Endothelial cell (in vitro differentiated cells): ENCODE measurements around the gene ANGPT4. TPM values are rescaled to one million over a fixed set of nuclear protein-coding genes. Genes with fewer than 3 reads are reported as not detected.

ENCODE experiments used
- DNase-seq: peaks from one replicate; pipeline ENCODE4 v3.0.0; 2021; ENCODE audit warnings: low spot score
- H3K27ac Mint-ChIP-seq: one replicate; pipeline ENCODE4 v1.8.0; 2021; ENCODE audit warnings: mixed read lengths, inconsistent platforms; ENCODE audit not compliant: unreplicated experiment
- H3K27me3 Mint-ChIP-seq: one replicate; pipeline ENCODE4 v1.8.0; 2021; ENCODE audit warnings: mild to moderate bottlenecking, moderate library complexity, mixed read lengths, inconsistent platforms; ENCODE audit not compliant: unreplicated experiment
- H3K36me3 Mint-ChIP-seq: one replicate; pipeline ENCODE4 v1.8.0; 2021; ENCODE audit warnings: mild to moderate bottlenecking, low read depth, mixed read lengths, inconsistent platforms; ENCODE audit not compliant: unreplicated experiment
- H3K4me1 Mint-ChIP-seq: one replicate; pipeline ENCODE4 v1.8.0; 2021; ENCODE audit warnings: mild to moderate bottlenecking, mixed read lengths, inconsistent platforms; ENCODE audit not compliant: unreplicated experiment
- H3K4me3 Mint-ChIP-seq: one replicate; pipeline ENCODE4 v1.8.0; 2021; ENCODE audit warnings: mild to moderate bottlenecking, mixed read lengths, inconsistent platforms; ENCODE audit not compliant: unreplicated experiment
- H3K9me3 Mint-ChIP-seq: one replicate; pipeline ENCODE4 v1.8.0; 2021; ENCODE audit warnings: mixed read lengths, inconsistent platforms; ENCODE audit not compliant: unreplicated experiment
- total RNA-seq: library from RNA; stranded (reverse); fragmentation: NEBNext Ultra II Directional; extraction: Animal tissue kit (Norgen Biotek cat#: 25700); gene quantifications from one replicate; pipeline ENCODE4 v1.2.1, GENCODE V29; 2021; ENCODE audit not compliant: unreplicated experiment
- TF ChIP-seq, protein P1 (sequence below): fragments of 200-600 bp; sonication (generic); IDR thresholded peaks from one replicate; pipeline ENCODE4 v1.5.0; 2021; ENCODE audit warnings: antibody characterized with exemption; ENCODE audit not compliant: unreplicated experiment

ANGPT4 gene
- total RNA-seq, 1 donor from 2014 or later, result 0.51 TPM

DNA sequence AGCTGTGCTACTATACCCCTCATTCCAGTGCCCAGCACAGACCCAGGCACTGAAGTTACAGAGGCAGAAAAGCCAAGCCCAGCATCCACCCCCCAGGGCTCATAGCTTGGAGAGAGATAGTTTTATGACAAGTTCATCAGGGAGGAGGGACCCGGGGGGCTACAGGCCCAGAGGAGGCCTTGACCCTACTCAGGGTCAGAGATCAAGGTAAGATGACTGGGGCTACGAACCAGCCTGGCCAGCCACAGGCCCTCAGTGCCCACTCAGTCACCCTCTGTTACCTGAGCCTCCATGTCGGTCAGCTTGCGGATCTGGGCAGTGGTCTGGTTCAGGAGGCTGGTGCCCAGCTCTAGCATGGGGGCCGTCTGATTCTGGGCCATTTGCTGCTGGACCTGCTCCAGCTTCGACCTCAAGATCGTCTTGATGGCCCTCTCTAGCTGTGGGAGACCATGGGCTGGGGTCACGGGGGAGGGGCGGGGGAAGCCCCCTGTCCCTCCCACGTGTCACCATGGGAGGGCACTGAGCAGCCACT lies 26.1 kb downstream of the ANGPT4 start:
- H3K4me1 Mint-ChIP-seq, result no peaks in the 10 kb centered on the region
- no peak overlapping the region for H3K27ac Mint-ChIP-seq
- no peak overlapping the region for H3K4me3 Mint-ChIP-seq
- H3K27me3 Mint-ChIP-seq, result peaks cover 6% of the 10 kb centered on the region
- H3K9me3 Mint-ChIP-seq, result no peaks in the 10 kb centered on the region
- no peak for DNase-seq
- peaks cover 4% of the 10 kb centered on the region for H3K36me3 Mint-ChIP-seq
- TF ChIP-seq, protein P1, sequence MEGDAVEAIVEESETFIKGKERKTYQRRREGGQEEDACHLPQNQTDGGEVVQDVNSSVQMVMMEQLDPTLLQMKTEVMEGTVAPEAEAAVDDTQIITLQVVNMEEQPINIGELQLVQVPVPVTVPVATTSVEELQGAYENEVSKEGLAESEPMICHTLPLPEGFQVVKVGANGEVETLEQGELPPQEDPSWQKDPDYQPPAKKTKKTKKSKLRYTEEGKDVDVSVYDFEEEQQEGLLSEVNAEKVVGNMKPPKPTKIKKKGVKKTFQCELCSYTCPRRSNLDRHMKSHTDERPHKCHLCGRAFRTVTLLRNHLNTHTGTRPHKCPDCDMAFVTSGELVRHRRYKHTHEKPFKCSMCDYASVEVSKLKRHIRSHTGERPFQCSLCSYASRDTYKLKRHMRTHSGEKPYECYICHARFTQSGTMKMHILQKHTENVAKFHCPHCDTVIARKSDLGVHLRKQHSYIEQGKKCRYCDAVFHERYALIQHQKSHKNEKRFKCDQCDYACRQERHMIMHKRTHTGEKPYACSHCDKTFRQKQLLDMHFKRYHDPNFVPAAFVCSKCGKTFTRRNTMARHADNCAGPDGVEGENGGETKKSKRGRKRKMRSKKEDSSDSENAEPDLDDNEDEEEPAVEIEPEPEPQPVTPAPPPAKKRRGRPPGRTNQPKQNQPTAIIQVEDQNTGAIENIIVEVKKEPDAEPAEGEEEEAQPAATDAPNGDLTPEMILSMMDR, result no peak

DNA sequence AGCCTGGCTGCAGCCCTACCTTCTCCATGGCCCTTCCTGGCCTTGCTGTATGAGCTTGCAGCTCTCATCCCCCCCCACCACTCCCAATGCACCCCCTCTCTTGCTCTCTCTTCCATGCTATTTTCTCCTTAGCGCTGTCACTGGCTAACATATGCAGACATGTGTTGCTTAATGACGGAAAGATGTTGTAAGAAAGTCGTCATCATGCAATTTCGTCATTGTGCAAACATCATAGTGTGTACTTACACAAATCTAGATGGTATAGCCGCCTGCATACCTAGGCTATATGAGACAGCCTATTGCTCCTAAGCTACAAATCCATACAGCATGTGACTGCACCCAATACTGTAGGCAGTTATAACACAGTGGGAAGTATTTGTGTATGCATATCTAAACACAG lies 27.0 kb downstream of the ANGPT4 start:
- H3K4me1 Mint-ChIP-seq, result no peaks in the 10 kb centered on the region
- peaks cover 6% of the 10 kb centered on the region for H3K27me3 Mint-ChIP-seq
- TF ChIP-seq, protein P1, result no peak
- no peak overlapping the region for H3K27ac Mint-ChIP-seq
- no peaks in the 10 kb centered on the region for H3K9me3 Mint-ChIP-seq
- peaks cover 4% of the 10 kb centered on the region for H3K36me3 Mint-ChIP-seq
- no peak overlapping the region for H3K4me3 Mint-ChIP-seq
- no peak for DNase-seq

DNA sequence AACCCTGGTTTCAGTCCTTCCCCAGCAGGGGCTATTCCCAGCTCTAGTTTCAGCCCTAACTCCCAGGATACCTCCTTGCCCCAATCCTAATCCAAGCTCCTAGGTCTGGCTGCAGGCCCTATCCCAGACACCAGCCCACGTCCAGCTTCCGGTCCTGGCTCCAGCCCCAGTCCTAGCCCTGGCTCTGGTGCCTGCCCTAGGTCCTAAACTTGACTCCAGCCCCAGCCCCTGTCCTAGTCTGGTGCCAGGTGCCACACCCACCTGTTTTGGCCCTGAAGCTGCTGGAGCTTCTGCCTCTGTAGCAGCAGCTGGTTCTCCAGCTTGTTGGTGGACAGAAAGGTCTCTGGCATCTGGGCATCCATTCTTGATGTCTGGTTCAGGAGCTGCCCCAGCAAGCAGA lies 28.1 kb downstream of the ANGPT4 start:
- Mint-ChIP-seq H3K27ac (no peak overlapping the region), H3K36me3 (peaks cover 4% of the 10 kb centered on the region), H3K9me3 (no peaks in the 10 kb centered on the region), H3K27me3 (peaks cover 6% of the 10 kb centered on the region), H3K4me1 (no peaks in the 10 kb centered on the region), H3K4me3 (no peak overlapping the region)
- DNase-seq, result no peak
- TF ChIP-seq, protein P1, result no peak

DNA sequence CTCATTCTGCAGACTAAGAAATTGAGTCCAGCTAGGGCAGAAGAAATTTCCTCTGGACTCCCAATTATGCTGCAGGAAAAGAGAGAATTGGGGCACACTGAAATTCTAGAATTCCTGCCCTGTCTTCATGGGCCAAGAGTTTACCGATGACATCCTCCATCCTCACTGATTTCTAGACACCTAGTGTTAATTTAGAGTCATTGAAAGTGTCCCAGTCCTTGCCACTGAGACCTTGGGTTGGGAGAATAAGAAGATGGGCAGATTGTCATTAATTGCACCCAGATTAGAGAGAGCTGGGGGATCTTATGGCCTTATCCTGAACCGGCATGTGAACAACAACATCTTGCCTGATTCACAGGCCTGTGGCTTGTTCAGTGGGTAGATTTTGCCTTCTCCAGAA lies 29.0 kb downstream of the ANGPT4 start:
- Mint-ChIP-seq H3K27me3 (peaks cover 4% of the 10 kb centered on the region), H3K36me3 (peaks cover 3% of the 10 kb centered on the region), H3K27ac (no peak overlapping the region), H3K4me3 (no peak overlapping the region), H3K4me1 (no peaks in the 10 kb centered on the region), H3K9me3 (no peaks in the 10 kb centered on the region)
- DNase-seq, result no peak
- TF ChIP-seq, protein P1, result no peak

DNA sequence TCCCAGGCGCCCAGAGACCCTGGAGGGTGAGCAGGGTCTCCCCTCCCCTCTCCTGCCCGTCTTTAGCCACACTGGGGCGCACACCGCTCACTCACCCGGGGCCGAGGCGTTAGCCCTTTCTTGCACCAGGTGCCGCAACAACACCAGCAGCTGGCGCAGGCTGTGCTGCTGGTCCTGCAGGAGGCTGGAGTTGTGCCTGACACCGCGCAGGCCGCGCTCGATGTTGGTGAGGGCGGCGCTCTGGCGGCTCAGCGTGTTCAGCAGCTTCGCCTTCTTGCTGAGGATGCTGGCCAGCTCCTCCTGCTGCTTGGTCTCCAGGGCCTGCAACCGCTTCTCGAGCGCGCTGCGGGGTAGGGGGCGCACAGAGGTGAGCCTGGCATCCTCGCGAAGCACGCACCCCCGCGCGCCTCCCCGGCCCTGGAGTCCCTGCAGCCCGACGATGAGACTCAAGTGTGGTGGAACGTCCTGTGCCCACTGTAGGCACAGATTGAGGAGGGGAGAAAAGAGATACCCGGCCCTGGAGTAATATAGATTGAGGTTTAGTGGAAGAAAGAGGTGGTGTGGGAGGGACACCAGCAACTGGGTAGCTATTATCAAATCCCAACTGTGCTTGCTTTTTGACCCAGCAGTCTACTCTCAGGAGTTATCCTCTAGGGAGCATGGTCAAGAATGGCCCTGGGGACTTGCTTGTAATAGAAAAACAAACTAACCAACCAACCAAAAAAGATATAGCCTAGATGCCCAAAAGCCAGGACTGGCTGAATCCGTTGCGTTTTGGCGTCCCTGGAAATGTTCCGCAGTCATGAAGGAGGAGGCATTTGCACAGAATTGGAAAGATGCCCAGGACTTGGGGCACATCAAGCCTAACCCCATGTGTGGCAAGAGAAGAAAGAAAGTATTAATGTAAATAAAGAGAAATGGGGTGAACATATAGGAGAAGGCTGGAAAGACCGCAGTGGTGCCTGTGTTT lies 30.9 kb downstream of the ANGPT4 start:
- Mint-ChIP-seq H3K4me1 (no peaks in the 10 kb centered on the region), H3K27ac (no peak overlapping the region), H3K4me3 (no peak overlapping the region), H3K9me3 (no peaks in the 10 kb centered on the region), H3K27me3 (peaks cover 2% of the 10 kb centered on the region), H3K36me3 (no peaks in the 10 kb centered on the region)
- TF ChIP-seq, protein P1, result no peak
- peak; percentile 76 for DNase-seq
